ENCODE results near the gene ZNF253. TPM values are rescaled to one million over a fixed set of nuclear protein-coding genes. Genes with fewer than 3 reads are reported as not detected.
"Not testable (repeated sequence)": the region's sequence is repeated elsewhere in the genome, so short reads cannot be mapped to it uniquely, and the experiment has no call there.

ZNF253 gene
- total RNA-seq, 4 donors from 2014 or later: 5.1 to 7.1 (median 6.1) TPM

DNA sequence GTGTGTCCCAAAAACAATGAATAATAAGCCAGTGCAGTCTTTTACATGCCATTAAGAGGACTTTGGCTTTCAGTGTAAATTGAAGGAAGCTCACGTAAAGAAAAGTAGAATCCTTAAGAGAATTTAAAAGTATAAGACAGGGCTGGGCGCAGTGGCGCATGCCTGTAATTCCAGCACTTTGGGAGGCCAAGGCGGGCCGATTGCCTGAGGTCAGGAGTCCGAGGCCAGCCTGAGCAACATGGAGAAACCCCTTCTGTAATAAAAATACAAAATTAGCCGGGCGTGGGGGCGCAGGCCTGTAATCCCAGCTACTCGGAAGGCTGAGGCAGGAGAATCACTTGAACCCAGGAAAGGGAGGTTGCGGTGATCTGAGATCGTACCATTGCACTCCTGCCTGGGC lies 17.9 kb upstream of the ZNF253 start:
- no peak overlapping the region for H3K27ac ChIP-seq (replicated peaks in 1 of 4)
- H3K4me3 ChIP-seq: no peak overlapping the region
- no peak for DNase-seq (ENCODE audit: extremely low spot score)
- no peaks in the 10 kb centered on the region for H3K4me1 ChIP-seq
- intact Hi-C loops (cut with DNase I): no loop called here
- H3K9me3 ChIP-seq: no peaks in the 10 kb centered on the region
- TF ChIP-seq POLR2AphosphoS5 (IDR thresholded peaks at IDR 0.05) (no peak), EP300 (IDR thresholded peaks at IDR 0.05) (no peak), POLR2A (IDR thresholded peaks at IDR 0.05; ENCODE audit: low read depth) (no peak)
- TF ChIP-seq, protein P1, sequence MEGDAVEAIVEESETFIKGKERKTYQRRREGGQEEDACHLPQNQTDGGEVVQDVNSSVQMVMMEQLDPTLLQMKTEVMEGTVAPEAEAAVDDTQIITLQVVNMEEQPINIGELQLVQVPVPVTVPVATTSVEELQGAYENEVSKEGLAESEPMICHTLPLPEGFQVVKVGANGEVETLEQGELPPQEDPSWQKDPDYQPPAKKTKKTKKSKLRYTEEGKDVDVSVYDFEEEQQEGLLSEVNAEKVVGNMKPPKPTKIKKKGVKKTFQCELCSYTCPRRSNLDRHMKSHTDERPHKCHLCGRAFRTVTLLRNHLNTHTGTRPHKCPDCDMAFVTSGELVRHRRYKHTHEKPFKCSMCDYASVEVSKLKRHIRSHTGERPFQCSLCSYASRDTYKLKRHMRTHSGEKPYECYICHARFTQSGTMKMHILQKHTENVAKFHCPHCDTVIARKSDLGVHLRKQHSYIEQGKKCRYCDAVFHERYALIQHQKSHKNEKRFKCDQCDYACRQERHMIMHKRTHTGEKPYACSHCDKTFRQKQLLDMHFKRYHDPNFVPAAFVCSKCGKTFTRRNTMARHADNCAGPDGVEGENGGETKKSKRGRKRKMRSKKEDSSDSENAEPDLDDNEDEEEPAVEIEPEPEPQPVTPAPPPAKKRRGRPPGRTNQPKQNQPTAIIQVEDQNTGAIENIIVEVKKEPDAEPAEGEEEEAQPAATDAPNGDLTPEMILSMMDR (IDR thresholded peaks at IDR 0.05): no peak
- no peaks in the 10 kb centered on the region for H3K36me3 ChIP-seq
- 93% methylated on average over 12 of the region's 12 CpGs for WGBS
- H3K27me3 ChIP-seq: no peaks in the 10 kb centered on the region

DNA sequence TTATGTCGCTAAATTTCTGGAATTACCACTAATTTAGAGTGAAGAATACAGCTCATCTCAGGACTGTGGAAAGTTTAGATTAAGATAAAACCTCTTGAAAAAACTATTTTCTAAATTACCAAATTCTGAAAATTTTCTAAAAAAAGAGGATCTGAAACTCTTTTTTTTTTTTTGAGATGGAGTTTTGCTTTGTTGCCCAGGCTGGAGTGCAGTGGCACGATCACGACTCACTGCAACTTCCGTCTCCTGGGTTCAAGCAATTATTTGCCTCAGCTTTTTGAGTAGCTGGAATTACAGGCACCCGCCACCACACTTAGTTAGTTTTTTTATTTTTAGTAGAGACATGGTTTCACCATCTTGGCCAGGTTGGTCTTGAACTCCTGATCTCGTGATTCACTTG lies 16.6 kb upstream of the ZNF253 start:
- no peak overlapping the region for H3K27ac ChIP-seq (replicated peaks in 1 of 4)
- TF ChIP-seq POLR2AphosphoS5 (IDR thresholded peaks at IDR 0.05) (no peak), EP300 (IDR thresholded peaks at IDR 0.05) (no peak), POLR2A (IDR thresholded peaks at IDR 0.05; ENCODE audit: low read depth) (no peak)
- TF ChIP-seq, protein P1 (IDR thresholded peaks at IDR 0.05): no peak
- H3K27me3 ChIP-seq: no peaks in the 10 kb centered on the region
- no peak overlapping the region for H3K4me3 ChIP-seq
- no peaks in the 10 kb centered on the region for H3K4me1 ChIP-seq
- no peaks in the 10 kb centered on the region for H3K36me3 ChIP-seq
- intact Hi-C loops (cut with DNase I): no loop called here
- no peaks in the 10 kb centered on the region for H3K9me3 ChIP-seq
- WGBS: 95% methylated on average over 6 of the region's 6 CpGs
- DNase-seq (ENCODE audit: extremely low spot score): no peak

DNA sequence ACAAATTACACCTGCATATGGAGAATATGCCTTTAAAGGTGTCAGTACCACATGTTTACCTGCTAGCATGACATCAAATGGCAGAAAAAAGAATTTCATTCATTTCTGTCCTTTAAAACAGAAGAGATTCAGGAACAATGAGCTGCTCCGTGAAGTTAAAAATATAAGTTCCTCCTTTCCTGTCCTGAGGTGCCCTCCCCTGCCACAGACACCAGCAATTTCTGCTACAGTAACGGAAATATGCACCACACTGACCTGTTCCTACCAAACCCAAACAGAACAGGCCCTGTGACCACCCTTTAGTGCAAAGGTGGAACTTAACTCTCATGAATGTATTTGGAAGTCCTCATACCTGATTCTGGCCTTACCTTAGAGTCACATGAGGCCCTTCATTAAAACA lies 13.9 kb upstream of the ZNF253 start:
- not testable (repeated sequence) for H3K4me3 ChIP-seq

DNA sequence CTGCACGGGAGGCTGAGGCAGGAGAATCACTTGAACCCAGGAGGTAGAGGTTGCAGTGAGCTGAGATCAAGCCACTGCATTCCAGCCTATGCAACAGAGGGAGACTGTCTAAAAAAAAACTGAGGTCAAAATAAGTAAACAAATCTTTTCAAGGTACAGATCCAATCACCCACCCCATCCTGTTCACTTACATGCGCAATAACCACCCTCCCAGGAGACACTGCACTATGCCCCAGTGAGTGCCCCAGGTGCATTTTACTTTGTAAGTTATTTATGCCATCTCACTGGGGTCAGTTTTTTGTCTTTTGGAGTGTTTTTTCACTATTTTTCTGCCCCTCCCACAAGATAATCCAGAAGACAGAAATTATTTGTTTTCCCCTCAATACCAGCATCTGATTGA lies 6.9 kb upstream of the ZNF253 start:
- Histone ChIP-seq H3K4me1 (no peaks in the 10 kb centered on the region), H3K27ac (replicated peaks in 1 of 4) (no peak overlapping the region), H3K4me3 (no peak overlapping the region), H3K9me3 (no peaks in the 10 kb centered on the region), H3K36me3 (no peaks in the 10 kb centered on the region), H3K27me3 (peaks cover 0 to 7% (median 0%) of the 10 kb centered on the region in 4 donors)
- DNase-seq (ENCODE audit: extremely low spot score): no peak
- intact Hi-C loops (cut with DNase I): no loop called here
- TF ChIP-seq, protein P1 (IDR thresholded peaks at IDR 0.05): no peak
- TF ChIP-seq POLR2AphosphoS5 (IDR thresholded peaks at IDR 0.05): no peak
- TF ChIP-seq EP300 (IDR thresholded peaks at IDR 0.05): no peak
- TF ChIP-seq POLR2A (IDR thresholded peaks at IDR 0.05; ENCODE audit: low read depth): no peak
- WGBS: 94% methylated on average over 2 of the region's 2 CpGs

More for the DNA sequence above, 13.9 kb upstream of the ZNF253 start:
- H3K9me3 ChIP-seq; H3K27ac ChIP-seq (replicated peaks in 1 of 4); H3K4me1 ChIP-seq; intact Hi-C loops (cut with DNase I); DNase-seq (ENCODE audit: extremely low spot score); H3K27me3 ChIP-seq; H3K36me3 ChIP-seq: not testable (repeated sequence)
- WGBS: 64% methylated on average over 2 of the region's 2 CpGs

DNA sequence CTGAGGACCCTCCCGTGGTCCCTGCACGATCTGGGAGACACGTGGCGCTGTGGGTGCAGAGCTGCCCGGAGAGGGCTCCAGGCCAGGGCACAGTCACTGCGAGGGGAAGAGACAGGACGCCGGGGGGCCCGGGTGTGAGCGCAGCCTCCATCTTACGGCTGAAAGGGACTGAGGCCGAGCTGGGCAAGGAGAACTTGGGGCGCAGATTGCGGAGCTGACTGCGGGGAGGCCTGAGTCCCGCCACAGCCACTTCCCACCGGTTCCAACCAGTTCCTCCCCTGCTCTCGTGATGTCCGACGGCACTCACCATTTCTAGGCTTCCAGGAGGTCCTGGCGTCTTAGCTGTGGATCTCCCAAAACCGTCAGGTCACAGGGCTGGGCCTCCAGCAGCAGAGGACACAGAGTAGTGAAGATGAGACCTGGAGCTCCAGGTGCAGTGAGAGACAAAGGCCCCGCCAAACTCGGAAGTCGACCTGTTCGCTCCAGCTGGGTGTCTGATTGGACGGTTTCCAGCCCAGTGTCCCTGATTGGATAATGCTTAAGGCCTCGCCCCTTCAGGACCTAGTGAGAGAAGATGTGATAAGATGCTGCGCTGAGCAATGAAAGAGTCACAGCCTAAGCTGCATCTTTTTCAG lies 4.8 kb upstream of the ZNF253 start:
- Histone ChIP-seq H3K4me3 (peak overlapping the region in 2 of 4 donors; percentile 14 to 34), H3K27me3 (peaks cover 0 to 7% (median 0%) of the 10 kb centered on the region in 4 donors), H3K9me3 (no peaks in the 10 kb centered on the region), H3K27ac (replicated peaks in 1 of 4) (no peak overlapping the region), H3K36me3 (no peaks in the 10 kb centered on the region), H3K4me1 (peaks cover 0 to 5% (median 2%) of the 10 kb centered on the region in 4 donors)
- no peak for TF ChIP-seq POLR2AphosphoS5 (IDR thresholded peaks at IDR 0.05)
- no peak for TF ChIP-seq POLR2A (IDR thresholded peaks at IDR 0.05; ENCODE audit: low read depth)
- TF ChIP-seq, protein P1 (IDR thresholded peaks at IDR 0.05): no peak
- no peak for TF ChIP-seq EP300 (IDR thresholded peaks at IDR 0.05)
- intact Hi-C loops (cut with DNase I): no loop called here
- 14% methylated on average over 21 of the region's 29 CpGs for WGBS
- no peak for DNase-seq (ENCODE audit: extremely low spot score)
